ENCODE data around the gene CCNJL.
"Not testable (repeated sequence)": the region's sequence is repeated elsewhere in the genome, so short reads cannot be mapped to it uniquely, and the experiment has no call there.

The CCNJL gene

GRCh38 chr5:160312134-160312959 lies at the start of gene CCNJL:
CCNJL (minus strand) TSS chr5:160312564; CDS start chr5:160311923, 641 bp downstream.
- DNase-seq (ENCODE audit: low read depth), result no peak

GRCh38 chr5:160361624-160362228 lies 49.4 kb upstream of the CCNJL start:
- DNase-seq (ENCODE audit: low read depth), result no peak

- no peak for DNase-seq (ENCODE audit: low read depth)
Observed at GRCh38 chr5:160360310-160360709, 47.9 kb upstream of the CCNJL start.

GRCh38 chr5:160359816-160360215 lies 47.5 kb upstream of the CCNJL start:
- DNase-seq (ENCODE audit: low read depth), result no peak

GRCh38 chr5:160359242-160359641 lies 46.9 kb upstream of the CCNJL start:
- no peak for DNase-seq (ENCODE audit: low read depth)

GRCh38 chr5:160357861-160358411 lies 45.6 kb upstream of the CCNJL start:
- DNase-seq (ENCODE audit: low read depth), result no peak

- DNase-seq (ENCODE audit: low read depth), result no peak
Observed at GRCh38 chr5:160357394-160357793, 45.0 kb upstream of the CCNJL start.

- no peak for DNase-seq (ENCODE audit: low read depth)
Observed at GRCh38 chr5:160356550-160357347, 44.4 kb upstream of the CCNJL start.

- DNase-seq (ENCODE audit: low read depth), result no peak
Observed at GRCh38 chr5:160354666-160355065, 42.3 kb upstream of the CCNJL start.

- DNase-seq (ENCODE audit: low read depth), result no peak
Observed at GRCh38 chr5:160353379-160353778, 41.0 kb upstream of the CCNJL start.

GRCh38 chr5:160352308-160352707 lies 39.9 kb upstream of the CCNJL start:
- DNase-seq (ENCODE audit: low read depth), result no peak

GRCh38 chr5:160349935-160350303 lies 37.6 kb upstream of the CCNJL start:
- no peak for DNase-seq (ENCODE audit: low read depth)

GRCh38 chr5:160349249-160349934 lies 37.0 kb upstream of the CCNJL start:
- no peak for DNase-seq (ENCODE audit: low read depth)

- no peak for DNase-seq (ENCODE audit: low read depth)
Observed at GRCh38 chr5:160348080-160348479, 35.7 kb upstream of the CCNJL start.

GRCh38 chr5:160347448-160347847 lies 35.1 kb upstream of the CCNJL start:
- DNase-seq (ENCODE audit: low read depth), result no peak

- no peak for DNase-seq (ENCODE audit: low read depth)
Observed at GRCh38 chr5:160342413-160342941, 30.1 kb upstream of the CCNJL start.

GRCh38 chr5:160341309-160341870 lies 29.0 kb upstream of the CCNJL start:
- no peak for DNase-seq (ENCODE audit: low read depth)

GRCh38 chr5:160340513-160340912 lies 28.1 kb upstream of the CCNJL start:
- not testable (repeated sequence) for DNase-seq (ENCODE audit: low read depth)

- no peak for DNase-seq (ENCODE audit: low read depth)
Observed at GRCh38 chr5:160339406-160340130, 27.2 kb upstream of the CCNJL start.

GRCh38 chr5:160334716-160335115 lies 22.4 kb upstream of the CCNJL start:
- DNase-seq (ENCODE audit: low read depth), result not testable (repeated sequence)

- DNase-seq (ENCODE audit: low read depth), result no peak
Observed at GRCh38 chr5:160333721-160334120, 21.4 kb upstream of the CCNJL start.
